Mononuclear cell (primary cell): ENCODE measurements around the gene CXorf66. TPM values are rescaled to one million over a fixed set of nuclear protein-coding genes. Genes with fewer than 3 reads are reported as not detected.

Source experiments
- total RNA-seq: library from RNA; depleted of rRNA; stranded (reverse); fragments of >200 nt; gene quantifications from one replicate; pipeline ENCODE4 v1.2.3, GENCODE V29; 2012

CXorf66 gene
- total RNA-seq, 1 donor: not detected

Other genes starting within 250 kb of the CXorf66 start
- gene ATP11C, start 32.5 kb downstream of the CXorf66 start, total RNA-seq: 20.1 TPM